Stimulated activated naive B cell treated with anti-CD40 and anti-IgM and Interleukin-4, amounts not matched to agents 10 μg/mL and 1 μg/mL and 100 μg/mL, for 72 hours (primary cell): Measurements from ENCODE around the gene NFATC1.

Experiments used
- ATAC-seq, 2 donors: fragments of 150-1000 bp; cut with Tn5 transposase; replicated peaks; 2 replicates each; pipeline ENCODE4 v1.10.0; 2021; ENCODE audit warnings: moderate library complexity in 1 of 2
- DNase-seq: peaks from one replicate; pipeline ENCODE4 v3.0.0; 2021
- H3K27ac Mint-ChIP-seq: one replicate; pipeline ENCODE4 v1.8.0; 2022; ENCODE audit warnings: mild to moderate bottlenecking, mixed read lengths
- H3K27me3 Mint-ChIP-seq, 2 donors: one replicate each; pipeline ENCODE4 v1.8.0; 2022; ENCODE audit warnings: mixed read lengths in 2 of 2
- H3K36me3 Mint-ChIP-seq, 2 donors: one replicate each; pipeline ENCODE4 v1.8.0; 2022; ENCODE audit warnings: mixed read lengths in 2 of 2, mild to moderate bottlenecking in 1 of 2
- H3K4me1 Mint-ChIP-seq, 2 donors: one replicate each; pipeline ENCODE4 v1.8.0; 2022; ENCODE audit warnings: mixed read lengths in 2 of 2, mild to moderate bottlenecking in 1 of 2
- H3K4me3 Mint-ChIP-seq, 2 donors: one replicate each; pipeline ENCODE4 v1.8.0; 2022; ENCODE audit warnings: mild to moderate bottlenecking in 2 of 2, mixed read lengths in 2 of 2, moderate library complexity in 1 of 2
- H3K9me3 Mint-ChIP-seq, 2 donors: one replicate each; pipeline ENCODE4 v1.8.0; 2022; ENCODE audit warnings: mixed read lengths in 2 of 2, mild to moderate bottlenecking in 1 of 2

NFATC1 gene

GRCh38 chr18:79515331-79515730, 119.6 kb downstream of the NFATC1 start:
- Mint-ChIP-seq H3K4me3 (no peak overlapping the region), H3K4me1 (peaks cover 24 to 45% of the 10 kb centered on the region in 2 donors), H3K27me3 (no peaks in the 10 kb centered on the region)

GRCh38 chr18:79515944-79516351, 120.2 kb downstream of the NFATC1 start:
- no peak overlapping the region for H3K4me3 Mint-ChIP-seq

More at GRCh38 chr18:79515331-79515730, 119.6 kb downstream of the NFATC1 start:
- Mint-ChIP-seq H3K36me3 (peaks cover 54 to 71% of the 10 kb centered on the region in 2 donors), H3K27ac (no peak overlapping the region), H3K9me3 (no peaks in the 10 kb centered on the region)
- DNase-seq, result no peak
- ATAC-seq, result no peak

GRCh38 chr18:79516441-79516931, 120.8 kb downstream of the NFATC1 start:
- peaks cover 35 to 57% of the 10 kb centered on the region in 2 donors for H3K4me1 Mint-ChIP-seq
- H3K27ac Mint-ChIP-seq, result peak overlapping the region; percentile 86
- H3K36me3 Mint-ChIP-seq, result peaks cover 58 to 77% of the 10 kb centered on the region in 2 donors
- DNase-seq (no peak), ATAC-seq (no peak)
- H3K27me3 Mint-ChIP-seq, result no peaks in the 10 kb centered on the region
- no peaks in the 10 kb centered on the region for H3K9me3 Mint-ChIP-seq
- H3K4me3 Mint-ChIP-seq, result no peak overlapping the region

More at GRCh38 chr18:79515944-79516351, 120.2 kb downstream of the NFATC1 start:
- Mint-ChIP-seq H3K4me1 (peaks cover 30 to 52% of the 10 kb centered on the region in 2 donors), H3K27ac (no peak overlapping the region), H3K36me3 (peaks cover 57 to 77% of the 10 kb centered on the region in 2 donors), H3K9me3 (no peaks in the 10 kb centered on the region), H3K27me3 (no peaks in the 10 kb centered on the region)
- ATAC-seq (no peak), DNase-seq (no peak)

DNA sequence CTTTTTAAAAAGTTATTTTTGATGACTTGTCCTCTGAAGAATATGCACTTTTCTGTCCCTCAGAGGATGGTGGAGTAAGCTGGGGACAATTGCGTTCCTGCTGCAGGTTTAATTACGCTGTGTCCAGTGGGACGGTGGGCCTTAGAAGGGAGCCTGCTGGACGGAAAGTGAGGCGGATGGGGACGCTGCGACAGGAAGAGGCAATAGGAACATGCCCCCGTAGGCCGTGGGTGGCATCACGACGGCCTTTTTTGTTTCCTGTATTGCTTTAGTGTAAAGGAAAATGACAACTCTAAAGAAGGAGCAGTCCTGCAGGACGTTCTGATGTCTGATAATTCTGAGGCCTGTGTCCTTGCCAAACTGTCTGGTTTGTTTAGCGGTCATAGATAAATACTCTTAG, 121.6 kb downstream of the NFATC1 start:
- Mint-ChIP-seq H3K9me3 (no peaks in the 10 kb centered on the region), H3K36me3 (peaks cover 54 to 83% of the 10 kb centered on the region in 2 donors), H3K27me3 (no peaks in the 10 kb centered on the region), H3K4me1 (peaks cover 44 to 66% of the 10 kb centered on the region in 2 donors), H3K4me3 (peak overlapping the region in 1 of 2 donors; percentile 50), H3K27ac (peak overlapping the region; percentile 86)
- DNase-seq (no peak), ATAC-seq (peak in 1 of 2 donors; percentile 19)

GRCh38 chr18:79518028-79518682, 122.4 kb downstream of the NFATC1 start:
- ATAC-seq, result no peak
- Mint-ChIP-seq H3K4me3 (no peak overlapping the region), H3K27me3 (no peaks in the 10 kb centered on the region), H3K27ac (peak overlapping the region; percentile 47), H3K9me3 (no peaks in the 10 kb centered on the region), H3K4me1 (peaks cover 51 to 74% of the 10 kb centered on the region in 2 donors), H3K36me3 (peaks cover 47 to 76% of the 10 kb centered on the region in 2 donors)
- DNase-seq, result no peak

DNA sequence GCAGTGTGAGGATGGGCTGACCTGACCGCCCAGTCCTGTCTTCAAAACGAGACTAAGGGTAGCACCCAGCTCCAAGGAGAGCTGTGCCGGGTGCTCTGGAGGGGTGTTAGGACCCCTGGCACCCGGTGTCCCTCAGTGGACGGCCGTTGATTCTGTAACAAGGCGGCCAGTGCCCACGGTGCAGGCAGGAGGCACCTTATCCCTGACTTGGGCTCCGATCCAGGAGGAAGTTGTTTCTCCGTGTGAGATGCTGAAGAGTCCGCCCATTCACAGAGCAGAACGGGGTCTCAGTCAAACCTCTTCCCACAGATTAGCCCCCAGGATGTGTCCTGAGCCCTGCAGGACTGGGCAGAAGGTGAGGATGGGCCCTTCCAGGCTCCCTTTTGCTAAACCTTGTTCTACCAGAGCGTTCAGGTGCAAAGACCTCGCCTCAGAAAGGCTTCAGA, 123.0 kb downstream of the NFATC1 start:
- Mint-ChIP-seq H3K4me1 (peaks cover 51 to 79% of the 10 kb centered on the region in 2 donors), H3K27ac (peak overlapping the region; percentile 47)
- no peak for DNase-seq

DNA sequence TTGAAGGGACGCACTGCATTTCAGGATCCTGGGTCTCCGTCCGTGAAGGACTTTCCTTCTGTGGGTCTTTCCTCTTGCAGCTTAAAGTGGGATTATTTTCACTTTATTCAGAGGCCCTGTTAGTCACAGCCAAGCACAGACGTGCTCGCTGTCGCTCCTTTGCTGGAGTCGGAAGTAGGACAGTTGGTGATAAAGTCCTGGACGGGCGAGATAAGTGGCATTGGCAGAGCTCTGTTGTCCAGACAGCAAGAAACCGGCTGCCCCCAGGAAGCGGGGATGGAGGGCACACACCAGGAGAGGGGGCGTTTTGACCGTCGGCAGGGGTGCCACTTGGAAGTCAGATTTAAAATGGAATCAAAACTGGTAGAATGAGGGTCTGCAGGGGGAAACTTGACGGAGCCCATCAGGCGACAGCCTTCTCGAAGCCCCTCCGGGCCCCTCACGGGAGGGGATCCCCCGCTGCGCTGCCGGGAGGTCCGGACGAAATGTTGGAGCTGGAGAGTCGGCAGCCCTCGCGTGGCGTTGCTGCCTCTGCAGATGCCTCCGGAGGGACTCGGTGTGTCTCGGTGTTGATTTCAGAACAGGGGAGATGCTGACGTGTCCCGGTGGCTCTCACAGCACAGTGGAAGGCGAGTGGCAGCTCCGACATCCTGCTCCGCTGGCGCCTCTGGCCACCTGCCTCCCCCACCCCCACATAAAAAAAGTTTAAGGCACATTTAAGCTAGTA, 124.2 kb downstream of the NFATC1 start:
- Mint-ChIP-seq H3K4me1 (peaks cover 59 to 91% of the 10 kb centered on the region in 2 donors), H3K27ac (peak overlapping the region; percentile 97)
- ATAC-seq, result peak in 1 of 2 donors; percentile 33

More for the DNA sequence above, 123.0 kb downstream of the NFATC1 start:
- H3K9me3 Mint-ChIP-seq, result no peaks in the 10 kb centered on the region
- H3K27me3 Mint-ChIP-seq, result no peaks in the 10 kb centered on the region
- no peak for ATAC-seq
- peaks cover 42 to 71% of the 10 kb centered on the region in 2 donors for H3K36me3 Mint-ChIP-seq
- peak overlapping the region in 1 of 2 donors; percentile 4 for H3K4me3 Mint-ChIP-seq

GRCh38 chr18:79520478-79521390, 125.0 kb downstream of the NFATC1 start:
- peaks cover 63 to 98% of the 10 kb centered on the region in 2 donors for H3K4me1 Mint-ChIP-seq
- H3K36me3 Mint-ChIP-seq, result peaks cover 49 to 70% of the 10 kb centered on the region in 2 donors
- DNase-seq, result no peak
- peak overlapping the region; percentile 97 for H3K27ac Mint-ChIP-seq
- peaks cover 0 to 3% of the 10 kb centered on the region in 2 donors for H3K9me3 Mint-ChIP-seq
- H3K27me3 Mint-ChIP-seq, result no peaks in the 10 kb centered on the region
- peak overlapping the region; percentile 84 to 86 for H3K4me3 Mint-ChIP-seq
- no peak for ATAC-seq

More for the DNA sequence above, 124.2 kb downstream of the NFATC1 start:
- Mint-ChIP-seq H3K4me3 (peak overlapping the region; percentile 84 to 86), H3K9me3 (peaks cover 0 to 3% of the 10 kb centered on the region in 2 donors), H3K36me3 (peaks cover 46 to 67% of the 10 kb centered on the region in 2 donors), H3K27me3 (no peaks in the 10 kb centered on the region)
- DNase-seq, result peak; percentile 55

GRCh38 chr18:79521416-79522205, 125.9 kb downstream of the NFATC1 start:
- H3K9me3 Mint-ChIP-seq, result peaks cover 0 to 3% of the 10 kb centered on the region in 2 donors
- DNase-seq (no peak), ATAC-seq (no peak)
- H3K27me3 Mint-ChIP-seq, result no peaks in the 10 kb centered on the region
- H3K4me1 Mint-ChIP-seq, result peaks cover 65 to 97% of the 10 kb centered on the region in 2 donors
- peak overlapping the region; percentile 84 to 86 for H3K4me3 Mint-ChIP-seq
- peak overlapping the region; percentile 97 for H3K27ac Mint-ChIP-seq
- H3K36me3 Mint-ChIP-seq, result peaks cover 56 to 63% of the 10 kb centered on the region in 2 donors

DNA sequence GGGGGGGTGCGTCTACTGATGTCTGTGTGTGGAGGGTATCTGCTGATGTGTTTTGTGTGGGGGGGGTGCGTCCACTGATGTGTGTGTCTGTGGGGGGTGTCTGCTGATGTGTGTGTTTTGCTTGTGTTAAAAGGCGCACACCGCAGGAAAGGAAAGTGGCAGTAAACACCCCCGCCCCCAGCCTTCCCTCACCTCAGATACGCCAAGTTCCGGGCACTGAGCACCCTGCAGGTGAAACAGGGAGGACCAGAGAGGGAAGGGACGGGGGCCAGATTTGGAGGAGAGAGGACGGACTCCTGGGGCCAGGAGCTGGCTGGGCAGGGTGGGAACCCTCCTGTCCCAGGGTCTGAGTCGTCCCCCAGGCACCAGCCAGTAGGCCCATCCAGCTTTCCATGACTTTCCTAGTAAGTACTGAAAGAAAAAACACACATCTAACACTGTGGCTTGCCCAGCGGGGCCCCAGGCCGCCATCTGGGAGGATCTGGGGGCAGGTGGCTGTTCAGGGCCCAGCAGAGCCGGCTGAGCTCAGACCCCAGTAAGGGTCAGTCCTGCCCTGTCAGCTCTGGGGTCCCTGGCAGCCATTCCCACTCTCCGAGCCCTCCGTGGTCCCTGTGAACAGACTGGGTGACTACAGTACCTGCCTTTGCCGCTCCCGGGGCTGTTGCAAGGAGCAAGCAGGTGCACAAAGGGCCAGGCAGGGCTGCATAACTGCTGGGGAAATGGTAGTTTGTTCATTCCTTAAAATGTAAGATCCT, 126.9 kb downstream of the NFATC1 start:
- ATAC-seq, result no peak
- H3K4me1 Mint-ChIP-seq, result peaks cover 60 to 95% of the 10 kb centered on the region in 2 donors
- peak; percentile 31 for DNase-seq

DNA sequence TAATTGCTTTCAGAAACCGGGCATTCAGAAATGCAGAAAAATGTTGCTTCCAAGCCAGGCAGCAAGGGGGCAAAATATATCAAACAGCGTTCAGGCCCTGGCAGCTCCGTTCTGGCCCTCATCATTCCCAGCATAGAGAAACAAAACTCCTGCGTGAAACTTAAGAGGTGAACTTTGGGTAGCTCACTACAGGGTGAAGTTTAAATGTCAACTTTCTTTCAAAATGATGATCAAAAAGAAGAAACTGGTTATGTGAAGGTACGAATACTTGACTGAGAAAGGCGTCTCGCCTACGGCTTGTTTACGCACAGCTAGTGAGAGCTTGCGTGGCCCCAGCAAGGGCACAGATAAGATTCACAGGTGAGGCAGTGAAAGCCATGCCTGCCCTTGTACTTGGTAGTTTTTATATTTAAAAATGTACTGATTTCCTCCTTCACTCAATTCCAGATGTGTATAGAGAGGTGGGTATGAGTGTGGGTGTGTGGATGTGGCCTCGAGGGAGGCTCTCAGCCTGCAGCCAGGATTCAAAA, 127.5 kb downstream of the NFATC1 start:
- H3K27ac Mint-ChIP-seq, result peak overlapping the region; percentile 97
- peaks cover 0 to 3% of the 10 kb centered on the region in 2 donors for H3K9me3 Mint-ChIP-seq
- peaks cover 57 to 95% of the 10 kb centered on the region in 2 donors for H3K4me1 Mint-ChIP-seq
- DNase-seq (peak; percentile 79), ATAC-seq (peak; percentile 74 to 75)
- H3K36me3 Mint-ChIP-seq, result peaks cover 52 to 61% of the 10 kb centered on the region in 2 donors
- peak overlapping the region; percentile 76 to 86 for H3K4me3 Mint-ChIP-seq
- no peaks in the 10 kb centered on the region for H3K27me3 Mint-ChIP-seq

More for the DNA sequence above, 126.9 kb downstream of the NFATC1 start:
- peaks cover 52 to 64% of the 10 kb centered on the region in 2 donors for H3K36me3 Mint-ChIP-seq
- peaks cover 0 to 3% of the 10 kb centered on the region in 2 donors for H3K9me3 Mint-ChIP-seq
- no peaks in the 10 kb centered on the region for H3K27me3 Mint-ChIP-seq
- H3K4me3 Mint-ChIP-seq, result peak overlapping the region; percentile 76 to 86
- peak overlapping the region; percentile 97 for H3K27ac Mint-ChIP-seq

DNA sequence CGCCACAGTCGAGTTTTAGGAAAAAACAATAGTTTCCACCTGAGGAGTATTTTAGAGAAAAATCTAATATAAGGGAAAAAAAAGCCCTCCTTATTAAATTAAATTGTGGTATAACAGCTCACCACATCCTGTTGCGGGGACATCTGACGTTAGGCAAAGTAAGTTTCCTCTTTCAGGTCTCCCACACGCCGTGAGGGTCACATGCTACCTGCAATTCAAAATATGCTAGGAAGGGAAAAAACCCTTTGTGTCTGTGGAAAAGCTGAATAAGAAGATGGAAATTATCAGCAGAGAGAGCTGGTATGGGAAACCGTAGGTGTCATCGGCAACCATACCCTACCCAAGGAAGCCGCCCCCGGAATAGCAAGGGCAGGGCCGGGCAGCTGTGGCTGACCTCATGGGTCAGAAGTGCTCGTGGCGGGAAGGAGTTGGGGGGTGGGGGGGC, 128.0 kb downstream of the NFATC1 start:
- peaks cover 51 to 62% of the 10 kb centered on the region in 2 donors for H3K36me3 Mint-ChIP-seq
- ATAC-seq (peak; percentile 67 to 75), DNase-seq (peak; percentile 83)
- H3K9me3 Mint-ChIP-seq, result peaks cover 0 to 3% of the 10 kb centered on the region in 2 donors
- H3K4me3 Mint-ChIP-seq, result peak overlapping the region; percentile 76 to 86
- H3K27me3 Mint-ChIP-seq, result no peaks in the 10 kb centered on the region
- H3K4me1 Mint-ChIP-seq, result peaks cover 55 to 92% of the 10 kb centered on the region in 2 donors
- H3K27ac Mint-ChIP-seq, result peak overlapping the region; percentile 97
